ENCODE data around the gene SYF2.
"Not testable (repeated sequence)": the region's sequence is repeated elsewhere in the genome, so short reads cannot be mapped to it uniquely, and the experiment has no call there.

SYF2 gene

DNA sequence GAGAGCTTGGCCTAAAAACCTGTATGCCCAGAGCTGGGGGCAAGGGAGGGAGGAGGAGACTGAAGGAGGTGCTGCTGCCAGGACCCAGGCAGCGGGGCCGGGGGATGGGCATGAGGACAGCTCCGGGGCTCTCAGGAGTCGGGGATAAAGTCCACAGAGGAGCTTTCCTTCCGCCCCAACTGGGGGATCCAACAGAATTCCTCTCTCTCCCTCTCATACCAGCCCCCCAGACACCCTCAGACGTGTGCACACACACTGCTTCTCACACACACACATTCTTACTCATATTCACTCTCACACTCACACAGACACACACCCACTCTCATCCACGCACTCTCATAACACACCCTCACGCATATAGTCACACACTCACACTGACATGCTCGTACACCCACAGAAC lies 39.1 kb downstream of the SYF2 start:
- H3K27ac ChIP-seq (ENCODE audit: low read depth, low read length): no peak overlapping the region

DNA sequence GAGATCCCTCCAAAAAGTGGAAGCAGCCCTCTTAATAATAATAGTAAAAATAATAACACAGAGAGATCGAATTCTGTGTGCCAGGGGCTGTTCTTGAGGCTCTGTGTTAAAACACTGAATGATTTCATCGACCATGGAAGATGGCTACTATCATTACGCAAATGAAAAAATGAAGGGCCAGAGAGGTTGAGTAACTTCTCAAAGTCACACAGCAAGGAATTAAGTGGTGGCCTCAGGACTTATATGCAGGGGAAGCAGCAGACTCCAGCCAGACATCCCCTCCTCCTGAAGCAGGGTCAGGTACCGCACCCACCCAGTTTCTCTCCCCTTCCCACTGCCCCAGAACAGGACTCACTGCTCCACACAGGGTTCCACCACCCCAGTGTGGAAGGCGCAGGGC lies 40.1 kb downstream of the SYF2 start:
- H3K9ac ChIP-seq (ENCODE audit: low read depth, low read length): no peak overlapping the region
- no peaks in the 10 kb centered on the region for H3K9me3 ChIP-seq (ENCODE audit: control insufficient read depth, insufficient read depth, low read length)
- H3K36me3 ChIP-seq (ENCODE audit: control insufficient read depth, insufficient read depth, low read length): no peaks in the 10 kb centered on the region
- H3K4me3 ChIP-seq (ENCODE audit: low read depth, low read length): no peak overlapping the region
- H3K27ac ChIP-seq (ENCODE audit: low read depth, low read length): no peak overlapping the region
- no peaks in the 10 kb centered on the region for H3K4me1 ChIP-seq (ENCODE audit: control insufficient read depth, insufficient read depth, low read length)
- H3K27me3 ChIP-seq (ENCODE audit: control insufficient read depth, insufficient read depth, low read length): no peaks in the 10 kb centered on the region

More for the DNA sequence above, 39.1 kb downstream of the SYF2 start:
- H3K9me3 ChIP-seq (ENCODE audit: control insufficient read depth, insufficient read depth, low read length): no peaks in the 10 kb centered on the region
- no peaks in the 10 kb centered on the region for H3K36me3 ChIP-seq (ENCODE audit: control insufficient read depth, insufficient read depth, low read length)
- H3K9ac ChIP-seq (ENCODE audit: low read depth, low read length): no peak overlapping the region
- no peak overlapping the region for H3K4me3 ChIP-seq (ENCODE audit: low read depth, low read length)
- no peaks in the 10 kb centered on the region for H3K4me1 ChIP-seq (ENCODE audit: control insufficient read depth, insufficient read depth, low read length)
- no peaks in the 10 kb centered on the region for H3K27me3 ChIP-seq (ENCODE audit: control insufficient read depth, insufficient read depth, low read length)

DNA sequence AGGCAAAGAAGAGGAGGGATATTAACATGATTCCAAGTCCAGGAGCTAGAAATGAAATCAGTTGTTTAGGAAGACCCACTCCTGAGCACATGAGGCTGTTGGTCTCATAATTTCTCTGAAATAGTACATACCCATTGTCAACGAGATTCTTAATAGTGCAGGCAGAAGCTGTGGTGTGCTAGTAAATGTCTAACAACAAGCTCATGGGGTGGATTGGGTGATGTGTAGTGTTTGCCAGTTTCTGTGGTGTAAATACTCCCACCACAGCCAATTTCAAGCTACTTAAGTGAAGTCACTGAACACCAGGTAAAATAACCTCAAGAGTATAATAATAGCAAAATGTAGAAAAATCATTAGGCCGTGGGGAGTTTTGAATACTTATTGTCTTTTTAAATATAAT lies 42.0 kb downstream of the SYF2 start:
- H3K4me1 ChIP-seq (ENCODE audit: control insufficient read depth, insufficient read depth, low read length): no peaks in the 10 kb centered on the region
- H3K27ac ChIP-seq (ENCODE audit: low read depth, low read length): no peak overlapping the region
- no peaks in the 10 kb centered on the region for H3K9me3 ChIP-seq (ENCODE audit: control insufficient read depth, insufficient read depth, low read length)
- H3K9ac ChIP-seq (ENCODE audit: low read depth, low read length): no peak overlapping the region
- H3K36me3 ChIP-seq (ENCODE audit: control insufficient read depth, insufficient read depth, low read length): no peaks in the 10 kb centered on the region
- H3K4me3 ChIP-seq (ENCODE audit: low read depth, low read length): no peak overlapping the region
- no peaks in the 10 kb centered on the region for H3K27me3 ChIP-seq (ENCODE audit: control insufficient read depth, insufficient read depth, low read length)

DNA sequence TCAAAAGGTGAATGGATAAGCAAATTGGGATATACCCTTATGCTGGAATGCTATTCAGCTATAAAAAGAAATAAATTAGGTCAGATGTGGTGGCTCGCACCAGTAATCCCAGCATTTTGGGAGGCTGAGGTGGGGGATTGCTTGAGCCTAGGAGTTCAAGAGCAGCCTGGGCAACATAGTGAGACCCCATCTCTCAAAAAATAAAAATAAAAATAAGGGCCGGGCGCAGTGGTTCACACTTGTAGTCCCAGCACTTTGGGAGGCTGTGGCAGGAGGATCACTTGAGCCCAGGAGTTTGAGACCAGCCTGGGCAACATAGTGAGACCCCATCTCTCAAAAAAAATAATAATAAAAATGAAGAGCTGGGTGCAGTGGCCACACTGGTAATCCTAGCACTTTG lies 44.4 kb downstream of the SYF2 start:
- not testable (repeated sequence) for H3K36me3 ChIP-seq (ENCODE audit: control insufficient read depth, insufficient read depth, low read length); H3K9ac ChIP-seq (ENCODE audit: low read depth, low read length); H3K27ac ChIP-seq (ENCODE audit: low read depth, low read length); H3K4me1 ChIP-seq (ENCODE audit: control insufficient read depth, insufficient read depth, low read length); H3K27me3 ChIP-seq (ENCODE audit: control insufficient read depth, insufficient read depth, low read length); H3K4me3 ChIP-seq (ENCODE audit: low read depth, low read length); H3K9me3 ChIP-seq (ENCODE audit: control insufficient read depth, insufficient read depth, low read length)

DNA sequence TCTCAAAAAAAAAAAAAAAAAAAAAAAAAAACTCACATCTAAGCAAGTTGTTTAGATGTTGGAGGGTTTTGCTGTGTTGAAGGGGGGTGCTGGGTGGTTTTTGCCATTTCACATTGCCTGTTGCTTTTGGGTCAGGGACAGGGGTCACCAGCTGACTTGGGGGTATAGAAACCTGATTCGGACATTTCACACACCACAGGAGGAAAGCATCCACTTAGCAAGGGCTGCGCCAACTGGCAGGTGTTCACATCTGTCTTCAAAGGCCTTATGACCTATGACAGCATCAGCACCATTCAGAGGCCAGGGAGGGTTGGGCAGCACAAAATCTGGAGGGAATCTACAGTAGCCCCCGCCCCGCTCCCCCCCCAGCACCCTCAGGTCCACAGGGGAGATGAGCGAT lies 45.2 kb downstream of the SYF2 start:
- H3K4me1 ChIP-seq (ENCODE audit: control insufficient read depth, insufficient read depth, low read length): no peaks in the 10 kb centered on the region
- no peaks in the 10 kb centered on the region for H3K9me3 ChIP-seq (ENCODE audit: control insufficient read depth, insufficient read depth, low read length)
- H3K36me3 ChIP-seq (ENCODE audit: control insufficient read depth, insufficient read depth, low read length): no peaks in the 10 kb centered on the region
- H3K9ac ChIP-seq (ENCODE audit: low read depth, low read length): no peak overlapping the region
- H3K27me3 ChIP-seq (ENCODE audit: control insufficient read depth, insufficient read depth, low read length): no peaks in the 10 kb centered on the region
- no peak overlapping the region for H3K4me3 ChIP-seq (ENCODE audit: low read depth, low read length)
- H3K27ac ChIP-seq (ENCODE audit: low read depth, low read length): no peak overlapping the region

DNA sequence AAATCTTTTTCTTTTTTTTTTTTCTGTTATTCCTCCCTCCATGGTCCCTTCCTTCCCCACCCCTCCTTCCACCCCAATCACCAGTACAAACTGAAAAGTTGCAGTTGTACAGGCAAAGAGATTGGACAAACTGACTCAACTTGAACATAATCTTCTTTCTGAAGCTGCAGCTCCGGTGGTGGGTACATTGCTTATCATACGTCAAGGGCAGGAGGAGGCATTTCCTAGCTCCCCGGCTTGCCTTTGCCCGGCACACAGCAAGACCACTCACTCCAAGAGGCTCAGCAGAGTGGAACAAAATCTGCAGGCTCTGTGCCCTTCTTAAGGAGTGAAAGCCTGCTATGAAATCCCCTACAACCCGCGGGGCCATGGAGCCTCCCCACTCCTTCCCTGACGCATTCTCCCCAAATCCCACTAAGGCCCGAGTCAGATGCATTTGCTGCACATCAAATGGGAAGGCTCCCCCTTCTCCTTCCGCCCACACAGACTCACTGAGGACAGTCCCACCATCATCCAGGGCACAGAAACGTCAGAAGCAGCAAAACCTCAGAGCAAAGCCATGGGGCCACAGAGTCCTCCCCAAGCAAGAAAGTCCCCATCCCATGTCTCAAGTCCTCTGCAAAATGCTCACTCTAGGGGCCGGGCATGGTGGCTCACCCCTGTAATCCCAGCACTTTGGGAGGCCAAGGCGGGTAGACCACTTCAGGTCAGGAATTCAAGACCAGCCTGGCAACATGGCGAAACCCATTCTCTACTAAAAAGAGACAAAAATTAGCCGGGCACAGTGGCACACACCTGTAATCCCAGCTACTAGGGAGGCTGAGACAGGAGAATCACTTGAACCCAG lies 45.9 kb downstream of the SYF2 start:
- H3K9ac ChIP-seq (ENCODE audit: low read depth, low read length): no peak overlapping the region
- H3K4me3 ChIP-seq (ENCODE audit: low read depth, low read length): no peak overlapping the region
- H3K27ac ChIP-seq (ENCODE audit: low read depth, low read length): no peak overlapping the region
- no peaks in the 10 kb centered on the region for H3K9me3 ChIP-seq (ENCODE audit: control insufficient read depth, insufficient read depth, low read length)
- H3K4me1 ChIP-seq (ENCODE audit: control insufficient read depth, insufficient read depth, low read length): no peaks in the 10 kb centered on the region
- no peaks in the 10 kb centered on the region for H3K36me3 ChIP-seq (ENCODE audit: control insufficient read depth, insufficient read depth, low read length)
- no peaks in the 10 kb centered on the region for H3K27me3 ChIP-seq (ENCODE audit: control insufficient read depth, insufficient read depth, low read length)

DNA sequence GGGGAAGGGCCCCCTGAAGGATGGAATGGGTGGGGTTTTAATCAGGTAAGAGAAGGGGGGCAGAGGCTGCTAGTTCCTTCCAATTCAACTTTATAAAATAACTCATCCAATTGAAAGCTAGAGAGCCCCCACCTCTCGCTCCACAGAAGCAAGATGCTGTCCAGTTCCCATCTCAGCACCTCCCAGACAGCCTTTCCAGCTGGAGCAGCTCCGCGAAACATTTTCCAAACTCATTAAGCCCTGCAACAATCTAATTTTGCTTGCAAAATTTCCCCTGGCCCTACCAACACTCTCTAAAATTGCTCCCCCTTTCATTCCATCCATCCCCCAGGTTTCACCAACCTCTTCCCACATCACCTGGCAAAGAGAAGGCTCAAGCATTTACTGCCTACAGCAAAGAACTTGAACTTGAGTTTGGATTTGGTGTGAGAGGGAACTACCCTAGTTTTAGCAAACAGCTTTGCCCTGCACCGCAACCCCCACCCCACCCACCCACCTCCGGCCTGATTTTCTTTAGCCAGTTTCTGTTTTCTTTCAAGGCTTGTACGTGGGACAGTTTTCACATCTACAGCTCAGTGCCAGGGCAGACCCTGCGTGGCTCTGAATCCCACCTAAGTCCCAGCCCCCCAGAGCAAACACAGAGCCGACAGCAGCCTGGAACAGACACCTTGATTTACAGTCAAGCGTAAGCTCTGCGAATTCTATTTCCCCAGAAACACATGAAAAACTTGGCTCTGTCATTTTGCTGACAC lies 46.7 kb downstream of the SYF2 start:
- Histone ChIP-seq H3K4me1 (ENCODE audit: control insufficient read depth, insufficient read depth, low read length) (no peaks in the 10 kb centered on the region), H3K36me3 (ENCODE audit: control insufficient read depth, insufficient read depth, low read length) (no peaks in the 10 kb centered on the region), H3K4me3 (ENCODE audit: low read depth, low read length) (no peak overlapping the region), H3K27me3 (ENCODE audit: control insufficient read depth, insufficient read depth, low read length) (no peaks in the 10 kb centered on the region), H3K9me3 (ENCODE audit: control insufficient read depth, insufficient read depth, low read length) (no peaks in the 10 kb centered on the region), H3K27ac (ENCODE audit: low read depth, low read length) (no peak overlapping the region), H3K9ac (ENCODE audit: low read depth, low read length) (no peak overlapping the region)

DNA sequence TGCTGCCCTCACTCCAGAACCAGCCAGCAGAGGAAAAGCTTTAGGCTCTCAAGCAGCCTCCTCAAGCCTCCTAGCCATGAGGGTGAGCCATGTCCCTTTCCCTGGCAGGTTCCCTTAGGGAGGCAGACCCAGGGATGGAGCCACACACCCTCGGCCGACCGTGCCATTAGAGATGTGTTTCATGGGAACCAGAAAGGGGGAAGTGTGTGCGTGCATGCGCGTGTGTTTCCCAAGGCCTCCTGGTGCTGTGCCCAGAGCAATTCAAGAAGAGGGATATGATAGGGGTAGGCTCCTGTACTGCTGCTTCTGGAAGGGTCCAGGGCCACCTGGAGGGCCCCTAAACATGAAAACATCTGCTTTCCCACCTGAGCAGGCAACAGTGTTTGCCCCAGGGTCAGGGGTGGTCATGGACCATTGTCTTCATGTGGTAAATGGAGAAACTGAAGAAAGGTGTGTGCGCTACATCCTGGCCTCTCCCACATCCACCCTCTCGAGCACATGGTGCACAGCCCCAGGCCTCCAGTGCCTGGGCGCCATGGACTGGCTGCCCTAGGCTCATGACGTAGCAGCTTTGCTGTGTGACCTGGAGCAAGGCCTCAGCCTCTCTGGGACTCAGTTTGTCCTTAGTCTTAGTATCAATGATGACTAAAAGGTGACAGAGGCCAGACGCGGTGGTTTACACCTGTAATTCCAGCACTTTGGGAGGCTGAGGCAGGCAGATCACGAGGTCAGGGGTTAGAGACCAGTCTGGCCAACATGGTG lies 48.1 kb downstream of the SYF2 start:
- Histone ChIP-seq H3K4me1 (ENCODE audit: control insufficient read depth, insufficient read depth, low read length) (no peaks in the 10 kb centered on the region), H3K9ac (ENCODE audit: low read depth, low read length) (no peak overlapping the region), H3K4me3 (ENCODE audit: low read depth, low read length) (no peak overlapping the region), H3K27me3 (ENCODE audit: control insufficient read depth, insufficient read depth, low read length) (no peaks in the 10 kb centered on the region), H3K36me3 (ENCODE audit: control insufficient read depth, insufficient read depth, low read length) (no peaks in the 10 kb centered on the region), H3K27ac (ENCODE audit: low read depth, low read length) (no peak overlapping the region), H3K9me3 (ENCODE audit: control insufficient read depth, insufficient read depth, low read length) (no peaks in the 10 kb centered on the region)

DNA sequence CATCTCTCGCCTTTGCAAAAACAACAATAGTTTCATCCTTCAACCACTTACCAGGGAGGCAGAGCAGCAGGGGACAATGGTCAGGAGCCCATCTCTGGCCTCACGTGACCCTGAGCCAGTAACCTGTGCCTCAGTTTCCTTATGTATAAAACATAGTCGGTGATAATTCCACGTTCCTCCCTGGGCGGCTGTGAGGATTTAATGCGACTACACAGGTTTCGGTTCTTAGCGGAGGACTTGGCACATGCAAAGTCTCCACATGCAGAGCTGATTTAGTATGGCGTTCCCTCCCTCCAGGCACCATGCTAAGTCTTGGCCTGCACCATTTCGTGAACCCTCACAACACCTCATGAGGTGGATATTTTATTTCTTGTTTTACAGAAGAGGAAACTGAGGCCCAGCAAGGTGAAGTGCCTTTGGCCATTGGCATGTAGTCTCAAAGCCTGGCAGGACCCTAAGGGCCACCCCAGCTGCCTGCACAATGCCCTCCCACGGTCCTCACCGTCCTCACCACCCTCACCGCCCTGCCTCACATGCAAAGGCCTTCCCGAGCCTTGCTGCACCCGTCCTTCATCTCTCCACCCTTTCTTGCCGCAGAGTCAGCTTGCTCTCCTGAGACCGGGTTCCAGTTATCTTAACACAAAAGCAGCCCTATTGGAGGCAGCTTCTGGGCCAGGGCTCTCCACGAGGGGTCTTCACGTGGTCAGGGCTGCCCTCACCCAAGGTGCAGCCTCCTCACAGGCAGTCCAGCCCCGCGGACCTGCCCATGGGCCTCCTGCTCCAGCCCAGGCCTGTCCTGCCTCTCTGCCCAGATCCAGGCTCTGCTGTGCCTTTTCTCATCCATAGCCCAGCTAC lies 48.9 kb downstream of the SYF2 start:
- Histone ChIP-seq H3K27me3 (ENCODE audit: control insufficient read depth, insufficient read depth, low read length) (no peaks in the 10 kb centered on the region), H3K4me1 (ENCODE audit: control insufficient read depth, insufficient read depth, low read length) (no peaks in the 10 kb centered on the region), H3K4me3 (ENCODE audit: low read depth, low read length) (no peak overlapping the region), H3K9me3 (ENCODE audit: control insufficient read depth, insufficient read depth, low read length) (no peaks in the 10 kb centered on the region), H3K9ac (ENCODE audit: low read depth, low read length) (no peak overlapping the region), H3K27ac (ENCODE audit: low read depth, low read length) (no peak overlapping the region), H3K36me3 (ENCODE audit: control insufficient read depth, insufficient read depth, low read length) (no peaks in the 10 kb centered on the region)

DNA sequence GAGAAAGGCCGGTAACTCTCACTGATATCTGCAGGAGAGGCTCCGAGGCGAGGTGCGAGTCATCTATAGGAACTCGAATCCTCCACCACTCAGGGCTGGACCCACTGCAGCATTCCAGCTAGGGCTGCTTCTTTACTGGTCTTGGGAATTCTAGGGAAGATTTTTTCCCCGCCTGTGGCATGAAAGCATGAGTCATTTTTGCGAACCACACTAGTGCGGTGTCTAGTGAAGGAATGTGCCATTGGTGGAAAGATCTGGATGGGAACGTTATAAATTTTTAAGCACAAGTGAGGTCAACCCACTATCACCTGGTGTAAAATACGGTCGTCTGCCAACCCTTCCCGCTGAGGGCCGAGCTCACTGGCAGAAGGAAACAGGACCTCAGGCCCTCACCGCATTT lies 49.7 kb downstream of the SYF2 start:
- H3K36me3 ChIP-seq (ENCODE audit: control insufficient read depth, insufficient read depth, low read length): no peaks in the 10 kb centered on the region
- H3K9me3 ChIP-seq (ENCODE audit: control insufficient read depth, insufficient read depth, low read length): no peaks in the 10 kb centered on the region
- no peaks in the 10 kb centered on the region for H3K4me1 ChIP-seq (ENCODE audit: control insufficient read depth, insufficient read depth, low read length)
- H3K4me3 ChIP-seq (ENCODE audit: low read depth, low read length): no peak overlapping the region
- no peak overlapping the region for H3K27ac ChIP-seq (ENCODE audit: low read depth, low read length)
- H3K9ac ChIP-seq (ENCODE audit: low read depth, low read length): no peak overlapping the region
- H3K27me3 ChIP-seq (ENCODE audit: control insufficient read depth, insufficient read depth, low read length): no peaks in the 10 kb centered on the region
